Measurements from ENCODE around the gene BUB1.
"Not testable (repeated sequence)": the region's sequence is repeated elsewhere in the genome, so short reads cannot be mapped to it uniquely, and the experiment has no call there.

Gene BUB1

DNA sequence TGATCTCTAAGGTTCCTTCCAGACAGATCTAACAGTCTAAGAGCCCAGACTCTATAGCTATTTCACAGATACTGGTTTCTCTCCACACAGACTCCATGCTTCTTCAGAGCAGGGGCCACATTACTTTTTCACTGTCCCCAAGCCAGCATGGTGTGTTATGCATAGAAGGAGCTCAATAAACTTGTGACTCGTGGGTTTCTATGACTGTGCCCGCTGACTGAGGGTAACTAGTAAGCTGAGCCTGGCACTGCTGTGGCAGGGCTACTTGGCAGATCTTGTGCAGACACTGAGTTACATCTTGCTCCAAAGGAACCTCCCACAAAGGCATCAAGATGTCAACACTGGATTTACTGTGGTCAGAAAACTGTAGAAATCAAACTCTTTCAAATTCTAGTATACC lies 85.9 kb downstream of the BUB1 start:
- DNase-seq (ENCODE audit: low spot score), result not testable (repeated sequence)

DNA sequence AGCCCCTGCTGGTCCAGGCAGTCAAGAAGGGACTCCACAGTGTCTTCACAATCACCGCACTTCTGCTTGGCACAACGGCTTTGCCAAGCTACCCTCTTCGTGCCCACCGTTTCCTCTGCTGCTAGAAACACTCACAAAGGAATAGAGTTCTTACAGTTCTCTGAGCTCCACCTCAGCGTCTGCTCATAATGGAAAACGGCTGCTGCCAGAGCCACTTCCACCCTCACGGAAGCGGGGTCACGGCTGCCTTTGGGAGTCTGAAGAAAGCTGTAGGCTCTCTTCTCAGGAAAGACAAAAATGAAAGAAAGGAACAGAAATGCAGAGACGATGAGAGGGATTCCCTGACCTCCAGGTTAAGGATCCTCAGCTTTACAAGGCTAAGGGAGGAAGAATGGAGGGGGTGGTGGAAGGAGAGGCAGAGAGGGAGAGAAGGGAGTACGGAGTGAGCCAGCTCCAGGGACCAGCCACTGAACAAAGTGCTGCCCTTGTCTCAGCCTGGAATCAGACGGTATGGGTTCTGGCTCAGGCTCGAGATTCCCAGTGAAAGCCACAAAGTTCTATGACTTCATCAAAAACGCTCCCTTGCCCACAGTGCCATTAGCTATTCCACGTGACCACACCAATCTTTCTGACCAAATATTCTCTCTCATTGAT lies 88.1 kb downstream of the BUB1 start:
- DNase-seq (ENCODE audit: low spot score), result not testable (repeated sequence)

DNA sequence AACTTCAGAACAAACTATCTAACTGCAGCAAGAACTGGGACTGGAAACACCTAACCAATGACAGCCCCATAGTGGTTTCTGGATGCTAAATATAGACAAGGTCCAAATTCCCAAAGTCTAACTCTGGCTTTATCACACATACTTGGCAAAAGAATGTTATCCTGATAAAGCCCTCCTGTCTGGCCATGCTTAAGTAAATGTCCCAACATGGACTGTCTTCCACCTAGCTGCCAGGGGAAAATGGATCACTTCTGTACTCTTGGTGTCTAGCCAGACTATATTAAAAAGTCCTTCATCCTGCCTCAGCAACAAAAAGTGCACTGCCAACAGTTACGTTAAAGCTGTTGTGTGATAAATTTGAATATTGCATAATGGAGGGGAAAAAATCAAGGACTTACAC lies 89.3 kb downstream of the BUB1 start:
- not testable (repeated sequence) for DNase-seq (ENCODE audit: low spot score)
